HepG2 (cell line): ENCODE measurements around the gene THRAP3. TPM values are rescaled to one million over a fixed set of nuclear protein-coding genes. Genes with fewer than 3 reads are reported as not detected.

Experiments used
- AHR ChIP-seq: IDR thresholded peaks from 2 replicates; pipeline ENCODE4 v1.6.1; 2018; ENCODE audit warnings: missing genetic modification reagents, missing compliant biosample characterization
- CENPBD1 ChIP-seq: sonication (generic); formaldehyde crosslinking; IDR thresholded peaks from 2 replicates; pipeline ENCODE4 v1.8.0; 2022; ENCODE audit warnings: missing genetic modification reagents, low read depth, mild to moderate bottlenecking, borderline replicate concordance
- CHD2 ChIP-seq: IDR thresholded peaks from 2 replicates; pipeline ENCODE4 v1.6.1; 2011; ENCODE audit warnings: low read depth, low read length, improper control_type of control experiment
- CSRNP1 ChIP-seq: sonication (generic); formaldehyde crosslinking; IDR thresholded peaks from 2 replicates; pipeline ENCODE4 v1.8.1; 2023; ENCODE audit warnings: mild to moderate bottlenecking, missing genetic modification reagents
- FOSL2 ChIP-seq: sonication (generic); formaldehyde crosslinking; IDR thresholded peaks from 2 replicates; pipeline ENCODE4 v1.4.0; 2020; ENCODE audit warnings: missing genetic modification reagents
- GABPB1 ChIP-seq: IDR thresholded peaks from 2 replicates; pipeline ENCODE4 v1.6.1; 2016; ENCODE audit warnings: mild to moderate bottlenecking, missing genetic modification reagents, moderate library complexity, missing compliant biosample characterization
- HDAC6 ChIP-seq: fragments of 200-600 bp; sonication (generic); IDR thresholded peaks from 2 replicates; pipeline ENCODE4 v1.7.0; 2017; ENCODE audit warnings: mild to moderate bottlenecking, antibody characterized with exemption, low read length, low read depth
- HNRNPLL ChIP-seq: fragments of 200-400 bp; formaldehyde crosslinking; IDR thresholded peaks from 2 replicates; pipeline ENCODE4 v1.6.1; 2017; ENCODE audit warnings: mild to moderate bottlenecking, low read depth, low read length; ENCODE audit not compliant: poor library complexity, severe bottlenecking
- HOXD1 ChIP-seq: sonication (generic); formaldehyde crosslinking; IDR thresholded peaks from 2 replicates; pipeline ENCODE4 v1.5.0; 2020; ENCODE audit warnings: missing genetic modification reagents
- KDM2A ChIP-seq: sonication (generic); formaldehyde crosslinking; IDR thresholded peaks from 2 replicates; pipeline ENCODE4 v1.4.0; 2020; ENCODE audit warnings: low read depth, missing genetic modification reagents, borderline replicate concordance
- MXI1 ChIP-seq: IDR thresholded peaks from 3 replicates; pipeline ENCODE4 v1.6.1; 2012; ENCODE audit warnings: low read depth, low read length, inconsistent platforms, borderline replicate concordance
- NFE2L2 ChIP-seq: fragments of 150-350 bp; IDR thresholded peaks from 2 replicates; pipeline ENCODE4 v1.6.1; 2014; ENCODE audit warnings: low read length
- NRL ChIP-seq: sonication (generic); formaldehyde crosslinking; IDR thresholded peaks from 2 replicates; pipeline ENCODE4 v1.5.0; 2020; ENCODE audit warnings: missing genetic modification reagents, mild to moderate bottlenecking, moderate library complexity, borderline replicate concordance
- PPARG ChIP-seq: conservative IDR thresholded peaks from 2 replicates; pipeline ENCODE4 v1.6.1; 2016; ENCODE audit warnings: missing biosample characterization, missing genetic modification reagents
- RBAK ChIP-seq: sonication (generic); formaldehyde crosslinking; IDR thresholded peaks from 2 replicates; pipeline ENCODE4 v1.5.1; 2020; ENCODE audit warnings: mild to moderate bottlenecking, missing genetic modification reagents
- REXO4 ChIP-seq: sonication (generic); formaldehyde crosslinking; IDR thresholded peaks from 2 replicates; pipeline ENCODE4 v1.8.0; 2022; ENCODE audit warnings: missing genetic modification reagents, mild to moderate bottlenecking, borderline replicate concordance
- RXRA ChIP-seq: sonication (generic); formaldehyde crosslinking; IDR thresholded peaks from 2 replicates; pipeline ENCODE4 v1.5.1; 2020; ENCODE audit warnings: missing genetic modification reagents
- SIX1 ChIP-seq: sonication (generic); formaldehyde crosslinking; IDR thresholded peaks from 2 replicates; pipeline ENCODE4 v1.4.0; 2020; ENCODE audit warnings: missing genetic modification reagents, borderline replicate concordance
- SRY ChIP-seq: sonication (generic); formaldehyde crosslinking; IDR thresholded peaks from 2 replicates; pipeline ENCODE4 v1.8.0; 2022; ENCODE audit warnings: mild to moderate bottlenecking, missing genetic modification reagents
- ZBTB20 ChIP-seq: sonication (generic); formaldehyde crosslinking; IDR thresholded peaks from 2 replicates; pipeline ENCODE4 v1.8.1; 2023; ENCODE audit warnings: missing genetic modification reagents, low read depth, mild to moderate bottlenecking, borderline replicate concordance
- ZNF207 ChIP-seq: fragments of 450-650 bp; IDR thresholded peaks from 2 replicates; pipeline ENCODE4 v1.6.1; 2016; ENCODE audit warnings: antibody characterized with exemption, borderline replicate concordance
- ZNF24 ChIP-seq: fragments of 450-650 bp; IDR thresholded peaks from 2 replicates; pipeline ENCODE4 v1.6.1; 2017; ENCODE audit warnings: antibody characterized with exemption, mild to moderate bottlenecking
- ZNF263 ChIP-seq: sonication (generic); formaldehyde crosslinking; IDR thresholded peaks from 2 replicates; pipeline ENCODE4 v1.4.0; 2020; ENCODE audit warnings: missing genetic modification reagents
- ZNF430 ChIP-seq: sonication (generic); formaldehyde crosslinking; IDR thresholded peaks from 2 replicates; pipeline ENCODE4 v1.9.0; 2021; ENCODE audit warnings: mild to moderate bottlenecking, missing genetic modification reagents
- ZNF441 ChIP-seq: sonication (generic); formaldehyde crosslinking; IDR thresholded peaks from 2 replicates; pipeline ENCODE4 v1.7.0; 2021; ENCODE audit warnings: missing genetic modification reagents, borderline replicate concordance
- ZNF577 ChIP-seq: sonication (generic); formaldehyde crosslinking; IDR thresholded peaks from 2 replicates; pipeline ENCODE4 v1.4.0; 2020; ENCODE audit warnings: mild to moderate bottlenecking, low read depth, missing genetic modification reagents, borderline replicate concordance
- ZNF605 ChIP-seq: sonication (generic); formaldehyde crosslinking; IDR thresholded peaks from 2 replicates; pipeline ENCODE4 v1.8.0; 2022; ENCODE audit warnings: mild to moderate bottlenecking, missing genetic modification reagents
- ZNF678 ChIP-seq: sonication (generic); formaldehyde crosslinking; IDR thresholded peaks from 2 replicates; pipeline ENCODE4 v1.4.0; 2020; ENCODE audit warnings: mild to moderate bottlenecking, missing genetic modification reagents
- ZNF83 ChIP-seq: sonication (generic); formaldehyde crosslinking; IDR thresholded peaks from 2 replicates; pipeline ENCODE4 v1.4.0; 2020; ENCODE audit warnings: missing genetic modification reagents, mild to moderate bottlenecking, borderline replicate concordance
- ZNF891 ChIP-seq: sonication (generic); formaldehyde crosslinking; IDR thresholded peaks from 2 replicates; pipeline ENCODE4 v1.5.0; 2020; ENCODE audit warnings: mild to moderate bottlenecking, missing genetic modification reagents
- polyA plus RNA-seq, 8 experiments: library from polyadenylated mRNA; depleted of rRNA in 3 of 8; stranded (reverse) in 7 of 8; unstranded in 1 of 8; fragments of >200 nt; fragmentation: Illumina TruSeq in 4 of 8; extraction: Trizol in 4 of 8; gene quantifications; 2 replicates each; pipeline versions ENCODE4 v1.2.1 to v1.2.3, GENCODE V29; 2011 to 2016; ENCODE audit warnings: low read depth in 4 of 8, missing spikeins in 1 of 8, mixed read lengths in 1 of 8; ENCODE audit not compliant: insufficient read depth in 1 of 8
- total RNA-seq, 5 experiments: library from RNA; depleted of rRNA; stranded (reverse); fragments of >200 nt; fragmentation: Illumina TruSeq; extraction: Trizol; gene quantifications; 2 replicates each; pipeline ENCODE4 v1.2.3, GENCODE V29; 2016; ENCODE audit warnings: low read depth in 1 of 5

The THRAP3 gene
- total and polyA plus RNA-seq, 2 of the 13 experiments (the other 11 are each of a cell fraction or from before 2014, with no cell fraction given), result 45.0 to 92.6 TPM

GRCh38 chr1:36306210-36306901 is 82.1 kb downstream of the THRAP3 start, which contains the start of gene SH3D21 (continued):
- no peak for TF ChIP-seq REXO4
- 0 out of 2 replicates have a peak, but pooled peaks have one; percentile 20 for TF ChIP-seq FOSL2 (CRISPR knock-in tag)
- no peak for TF ChIP-seq CHD2
- no peak for TF ChIP-seq SIX1
- peak; percentile 97 for TF ChIP-seq KDM2A (CRISPR knock-in tag)
- TF ChIP-seq ZNF678 (CRISPR knock-in tag), result peak; percentile 63; the same call in 1 of the 2 replicates
- peak; percentile 66; the same call in 1 of the 2 replicates for TF ChIP-seq SRY (CRISPR knock-in tag)
- no peak for TF ChIP-seq ZNF207
- TF ChIP-seq AHR, result 0 out of 2 replicates have a peak, but pooled peaks have one; percentile 17
- TF ChIP-seq HNRNPLL, result no peak
- no peak for TF ChIP-seq HDAC6
- TF ChIP-seq PPARG (CRISPR knock-in tag), result no peak
- no peak for TF ChIP-seq NRL (CRISPR knock-in tag)
- no peak for TF ChIP-seq ZNF441 (CRISPR knock-in tag)
- peak; percentile 57; the same call in 1 of the 2 replicates for TF ChIP-seq ZNF605 (CRISPR knock-in tag)
- no peak for TF ChIP-seq ZNF83 (CRISPR knock-in tag)
- TF ChIP-seq CSRNP1 (CRISPR knock-in tag), result peak; percentile 56; the same call in 1 of the 2 replicates
- TF ChIP-seq CENPBD1 (CRISPR knock-in tag), result no peak
- peak; percentile 8; the same call in 1 of the 3 replicates for TF ChIP-seq MXI1
- no peak for TF ChIP-seq ZNF24
- TF ChIP-seq RBAK (CRISPR knock-in tag), result no peak
- no peak for TF ChIP-seq ZNF577
- peak; percentile 27; the same call in 1 of the 2 replicates for TF ChIP-seq ZNF430 (CRISPR knock-in tag)
- TF ChIP-seq HOXD1 (CRISPR knock-in tag), result peak; percentile 37; the same call in 1 of the 2 replicates
- TF ChIP-seq ZNF263 (CRISPR knock-in tag), result peak; percentile 56
- no peak for TF ChIP-seq NFE2L2
- TF ChIP-seq RXRA (CRISPR knock-in tag), result 0 out of 2 replicates have a peak, but pooled peaks have one; percentile 0
- TF ChIP-seq ZBTB20 (CRISPR knock-in tag), result no peak
- TF ChIP-seq ZNF891, result peak; percentile 10; the same call in 1 of the 2 replicates
- TF ChIP-seq GABPB1, result peak; percentile 60; the same call in 1 of the 2 replicates
